T-helper 2 cell treated with Interferon-gamma antibody and Interleukin-4, amounts not matched to agents 5 μg/mL and 100 μg/mL, for 36 hours (primary cell): ENCODE results near the gene KCNMB2.

Experiments
- DNase-seq: peaks from one replicate; pipeline ENCODE4 v3.0.0; 2021; ENCODE audit warnings: low spot score
- H3K27ac Mint-ChIP-seq: one replicate; pipeline ENCODE4 v1.8.0; 2021; ENCODE audit warnings: mild to moderate bottlenecking, mixed read lengths
- H3K27me3 Mint-ChIP-seq: one replicate; pipeline ENCODE4 v1.8.0; 2021; ENCODE audit warnings: low read depth, mixed read lengths
- H3K36me3 Mint-ChIP-seq: one replicate; pipeline ENCODE4 v1.8.0; 2021; ENCODE audit warnings: low read depth, mixed read lengths
- H3K4me1 Mint-ChIP-seq: one replicate; pipeline ENCODE4 v1.8.0; 2021; ENCODE audit warnings: low read depth, mixed read lengths
- H3K4me3 Mint-ChIP-seq: one replicate; pipeline ENCODE4 v1.8.0; 2022; ENCODE audit warnings: mild to moderate bottlenecking, moderate library complexity, mixed read lengths
- H3K9me3 Mint-ChIP-seq: one replicate; pipeline ENCODE4 v1.8.0; 2021; ENCODE audit warnings: mixed read lengths

Gene KCNMB2

DNA sequence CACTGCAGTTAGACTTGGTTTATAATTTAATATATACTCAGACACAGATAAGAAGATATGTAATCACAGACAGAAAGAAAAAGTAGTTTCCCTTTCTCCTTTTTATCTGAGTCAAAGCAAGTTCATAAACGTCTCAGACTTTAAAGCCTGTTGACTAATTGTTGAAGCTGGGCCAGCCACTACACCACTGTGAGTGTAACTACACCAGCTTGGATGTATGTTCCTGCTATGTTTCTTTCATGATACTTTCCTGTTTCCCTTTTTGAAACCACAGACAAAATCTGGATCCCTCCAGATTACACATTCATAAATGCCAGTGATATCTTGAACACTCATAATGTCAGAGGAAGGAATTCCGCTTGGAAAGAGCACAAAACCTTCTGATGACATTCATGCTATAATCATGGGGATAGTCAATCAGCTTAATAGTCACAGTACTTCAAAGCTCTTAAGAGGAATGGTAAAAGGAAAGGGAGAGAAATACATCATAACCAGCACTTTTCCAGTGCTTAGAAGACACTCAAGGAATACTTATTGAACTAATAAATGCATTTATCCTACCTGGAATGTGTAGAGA lies 32.0 kb downstream of the KCNMB2 start:
- Mint-ChIP-seq H3K9me3 (no peaks in the 10 kb centered on the region), H3K36me3 (no peaks in the 10 kb centered on the region), H3K27me3 (no peaks in the 10 kb centered on the region), H3K27ac (no peak overlapping the region), H3K4me1 (no peaks in the 10 kb centered on the region), H3K4me3 (no peak overlapping the region)
- no peak for DNase-seq

- Mint-ChIP-seq H3K27ac (no peak overlapping the region), H3K36me3 (no peaks in the 10 kb centered on the region), H3K4me1 (no peaks in the 10 kb centered on the region), H3K4me3 (no peak overlapping the region), H3K9me3 (no peaks in the 10 kb centered on the region), H3K27me3 (no peaks in the 10 kb centered on the region)
- no peak for DNase-seq
These were observed 32.7 kb downstream of the KCNMB2 start for GRCh38 chr3:178568911-178569310.

DNA sequence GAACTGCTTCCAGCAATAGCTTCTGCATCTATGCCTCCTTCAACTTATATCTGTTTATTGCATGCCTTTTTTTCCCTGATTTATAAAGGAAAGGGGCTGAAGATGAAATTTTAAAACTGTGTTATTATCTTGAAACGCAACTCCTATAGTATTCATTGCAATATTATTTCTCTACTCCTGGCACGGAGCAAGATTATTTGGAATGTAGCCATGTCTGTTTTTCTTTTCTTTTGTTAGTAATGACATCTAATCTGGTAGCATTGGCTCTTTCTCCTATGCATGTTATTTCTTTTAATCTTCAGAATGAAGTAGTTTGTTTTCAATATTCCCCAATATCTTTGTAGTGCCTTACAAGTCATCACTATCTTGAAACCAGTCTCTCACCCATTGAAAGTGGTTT lies 33.6 kb downstream of the KCNMB2 start:
- H3K4me3 Mint-ChIP-seq = no peak overlapping the region
- no peaks in the 10 kb centered on the region for H3K4me1 Mint-ChIP-seq
- H3K36me3 Mint-ChIP-seq = no peaks in the 10 kb centered on the region
- no peak overlapping the region for H3K27ac Mint-ChIP-seq
- no peaks in the 10 kb centered on the region for H3K9me3 Mint-ChIP-seq
- DNase-seq = no peak
- no peaks in the 10 kb centered on the region for H3K27me3 Mint-ChIP-seq

- Mint-ChIP-seq H3K4me3 (no peak overlapping the region), H3K27me3 (no peaks in the 10 kb centered on the region), H3K36me3 (no peaks in the 10 kb centered on the region), H3K4me1 (no peaks in the 10 kb centered on the region), H3K9me3 (no peaks in the 10 kb centered on the region), H3K27ac (no peak overlapping the region)
- DNase-seq = no peak
These were observed 47.8 kb downstream of the KCNMB2 start for GRCh38 chr3:178583963-178584575.

DNA sequence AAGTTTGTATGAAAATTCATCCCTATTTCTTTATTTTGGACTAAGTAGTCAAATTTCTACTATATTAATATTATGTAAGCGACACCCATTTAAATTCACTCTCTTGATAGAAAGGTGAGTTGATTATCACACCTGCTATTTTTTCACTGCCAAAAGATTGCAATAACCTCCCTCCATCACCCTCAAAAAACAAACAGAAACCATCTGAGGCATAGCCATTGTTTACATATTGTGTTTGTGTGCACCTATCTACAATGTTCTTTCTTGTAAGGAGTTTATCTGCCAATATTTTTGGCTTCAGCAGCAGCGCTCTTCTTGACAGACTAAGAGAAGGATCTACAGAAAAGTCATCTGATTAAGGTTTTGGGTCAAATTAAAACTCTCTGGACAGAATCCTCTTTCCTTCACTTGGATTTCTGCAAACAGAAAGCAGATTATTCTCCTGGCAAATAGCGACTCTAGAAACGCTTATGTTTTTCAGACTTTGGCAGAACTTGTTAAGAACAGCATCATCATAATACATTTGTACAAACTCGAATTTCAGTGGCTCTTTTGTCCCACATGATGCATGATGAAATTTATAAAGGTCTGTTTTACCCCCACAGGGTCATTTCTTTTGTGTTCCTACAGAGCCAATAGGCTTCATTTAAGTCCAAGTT lies 48.6 kb downstream of the KCNMB2 start:
- Mint-ChIP-seq H3K9me3 (no peaks in the 10 kb centered on the region), H3K4me1 (no peaks in the 10 kb centered on the region), H3K27ac (no peak overlapping the region), H3K36me3 (no peaks in the 10 kb centered on the region), H3K27me3 (no peaks in the 10 kb centered on the region), H3K4me3 (no peak overlapping the region)
- DNase-seq = no peak

- H3K4me3 Mint-ChIP-seq = no peak overlapping the region
- DNase-seq = no peak
- H3K27ac Mint-ChIP-seq = no peak overlapping the region
- no peaks in the 10 kb centered on the region for H3K9me3 Mint-ChIP-seq
- H3K36me3 Mint-ChIP-seq = no peaks in the 10 kb centered on the region
- H3K4me1 Mint-ChIP-seq = no peaks in the 10 kb centered on the region
- no peaks in the 10 kb centered on the region for H3K27me3 Mint-ChIP-seq
These were observed 49.2 kb downstream of the KCNMB2 start for GRCh38 chr3:178585454-178585853.

DNA sequence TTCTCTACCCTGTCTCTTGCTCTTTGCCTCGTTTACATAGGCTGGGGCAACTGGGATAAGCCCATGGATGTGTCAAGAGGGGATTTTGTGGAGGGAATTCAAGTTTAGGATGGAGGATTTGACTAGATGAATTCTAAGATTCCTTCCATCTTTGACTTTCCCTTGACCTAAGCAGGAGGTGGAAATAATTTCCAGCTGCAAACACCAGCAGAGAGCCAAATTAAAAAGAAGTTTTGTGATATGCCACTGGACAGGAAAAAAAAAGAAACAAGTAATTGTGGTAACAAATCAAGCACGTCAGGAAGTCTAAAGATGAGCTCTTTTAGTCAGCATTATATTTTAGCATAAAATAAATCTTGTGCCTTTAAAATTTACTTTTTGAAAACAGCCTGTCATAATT lies 49.8 kb downstream of the KCNMB2 start:
- Mint-ChIP-seq H3K36me3 (no peaks in the 10 kb centered on the region), H3K27me3 (no peaks in the 10 kb centered on the region), H3K4me3 (no peak overlapping the region), H3K4me1 (no peaks in the 10 kb centered on the region), H3K9me3 (no peaks in the 10 kb centered on the region), H3K27ac (no peak overlapping the region)
- DNase-seq = no peak

- Mint-ChIP-seq H3K36me3 (no peaks in the 10 kb centered on the region), H3K4me1 (no peaks in the 10 kb centered on the region), H3K27me3 (no peaks in the 10 kb centered on the region), H3K27ac (no peak overlapping the region), H3K9me3 (no peaks in the 10 kb centered on the region), H3K4me3 (no peak overlapping the region)
- no peak for DNase-seq
These were observed 52.4 kb downstream of the KCNMB2 start for GRCh38 chr3:178588628-178589027.

DNA sequence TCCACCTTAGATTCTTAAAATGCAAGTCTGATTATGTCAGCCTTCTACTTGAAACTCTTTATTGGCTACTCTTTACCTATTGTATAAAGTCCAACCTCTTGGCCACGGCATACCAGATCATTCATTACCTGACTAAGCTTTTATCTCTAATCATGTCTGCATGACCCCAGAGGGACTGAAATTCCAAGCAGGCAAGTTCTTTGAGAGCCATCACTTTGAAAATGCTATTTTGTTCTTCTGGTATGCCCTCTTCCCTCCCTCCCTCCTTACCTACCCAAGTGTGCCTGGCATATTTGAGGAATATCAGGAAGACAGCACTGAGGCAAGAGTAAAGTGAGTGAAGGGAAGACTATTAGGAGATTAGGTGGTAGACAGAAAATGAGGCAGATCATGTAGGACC lies 57.5 kb downstream of the KCNMB2 start:
- no peaks in the 10 kb centered on the region for H3K27me3 Mint-ChIP-seq
- no peak for DNase-seq

DNA sequence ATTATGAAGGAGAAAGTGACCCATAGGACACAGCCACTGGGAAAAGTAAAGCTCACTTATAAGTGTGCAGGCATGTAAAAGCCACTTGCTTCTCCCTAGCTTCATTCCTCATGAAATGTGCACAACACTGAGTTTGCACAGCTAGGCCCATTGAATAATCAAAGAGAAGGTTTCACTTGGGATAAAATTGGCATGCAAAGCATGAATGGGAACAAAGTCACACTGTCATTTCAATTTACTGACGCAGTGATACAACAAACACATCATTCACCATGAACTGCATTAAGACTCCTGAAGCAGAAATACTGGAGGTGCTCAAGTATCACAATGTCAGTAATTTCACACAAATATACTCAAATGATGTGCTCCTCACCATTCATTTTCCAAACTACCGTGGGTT lies 61.1 kb downstream of the KCNMB2 start:
- no peak for DNase-seq
- Mint-ChIP-seq H3K27ac (no peak overlapping the region), H3K27me3 (no peaks in the 10 kb centered on the region), H3K4me1 (no peaks in the 10 kb centered on the region), H3K9me3 (no peaks in the 10 kb centered on the region), H3K36me3 (no peaks in the 10 kb centered on the region), H3K4me3 (no peak overlapping the region)

More for the DNA sequence above, 57.5 kb downstream of the KCNMB2 start:
- Mint-ChIP-seq H3K4me1 (no peaks in the 10 kb centered on the region), H3K36me3 (no peaks in the 10 kb centered on the region), H3K9me3 (no peaks in the 10 kb centered on the region), H3K27ac (no peak overlapping the region), H3K4me3 (no peak overlapping the region)

GRCh38 chr3:178602856-178603255 lies 66.6 kb downstream of the KCNMB2 start:
- H3K4me3 Mint-ChIP-seq = no peak overlapping the region

DNA sequence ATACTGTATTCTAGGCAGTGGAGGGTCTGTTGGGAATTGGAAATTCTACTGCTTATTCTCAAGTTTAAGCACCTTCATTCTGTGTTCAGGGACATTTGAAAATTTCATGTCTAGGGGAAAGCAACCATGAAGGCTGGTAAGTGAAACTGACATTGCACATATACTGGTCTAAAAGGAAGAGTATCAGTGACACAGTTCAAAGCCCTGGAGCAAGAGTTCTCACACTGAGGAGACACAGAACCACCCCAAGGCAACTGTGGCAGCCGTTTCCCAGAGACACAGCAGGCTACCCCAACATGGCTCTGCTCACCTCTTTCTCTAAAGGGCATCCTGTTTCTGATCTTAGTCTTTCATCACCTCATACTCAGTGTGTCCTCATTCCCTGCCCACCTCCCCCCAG lies 67.5 kb downstream of the KCNMB2 start:
- Mint-ChIP-seq H3K4me3 (no peak overlapping the region), H3K27ac (no peak overlapping the region), H3K36me3 (no peaks in the 10 kb centered on the region)

More at GRCh38 chr3:178602856-178603255, 66.6 kb downstream of the KCNMB2 start:
- H3K4me1 Mint-ChIP-seq = no peaks in the 10 kb centered on the region
- H3K27ac Mint-ChIP-seq = no peak overlapping the region
- H3K27me3 Mint-ChIP-seq = no peaks in the 10 kb centered on the region
- no peak for DNase-seq
- H3K36me3 Mint-ChIP-seq = no peaks in the 10 kb centered on the region
- no peaks in the 10 kb centered on the region for H3K9me3 Mint-ChIP-seq

DNA sequence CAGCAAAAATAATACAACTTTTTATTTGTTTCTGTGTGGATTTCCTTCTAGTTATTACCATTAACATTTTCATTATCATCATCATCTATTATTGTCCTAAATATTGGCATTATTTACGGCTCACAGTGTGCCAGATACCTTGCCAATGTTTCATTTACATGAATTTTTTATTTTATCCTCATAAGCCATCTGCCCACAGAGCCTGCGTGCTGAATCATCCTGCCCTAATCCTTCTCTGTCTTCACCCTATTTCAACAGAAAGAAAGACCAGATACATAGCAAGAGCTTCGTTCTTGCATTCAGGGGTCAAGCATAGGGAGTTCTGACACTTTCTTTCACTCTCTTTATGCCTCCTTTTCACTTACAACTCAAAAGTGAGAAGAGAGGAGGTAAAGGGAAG lies 82.0 kb downstream of the KCNMB2 start:
- Mint-ChIP-seq H3K27ac (no peak overlapping the region), H3K4me1 (no peaks in the 10 kb centered on the region), H3K9me3 (no peaks in the 10 kb centered on the region), H3K4me3 (no peak overlapping the region), H3K36me3 (no peaks in the 10 kb centered on the region), H3K27me3 (no peaks in the 10 kb centered on the region)
- no peak for DNase-seq

More for the DNA sequence above, 67.5 kb downstream of the KCNMB2 start:
- no peaks in the 10 kb centered on the region for H3K4me1 Mint-ChIP-seq
- no peaks in the 10 kb centered on the region for H3K27me3 Mint-ChIP-seq
- no peak for DNase-seq
- no peaks in the 10 kb centered on the region for H3K9me3 Mint-ChIP-seq

GRCh38 chr3:178618896-178619295 lies 82.7 kb downstream of the KCNMB2 start:
- DNase-seq = no peak
- Mint-ChIP-seq H3K27ac (no peak overlapping the region), H3K4me3 (no peak overlapping the region), H3K36me3 (no peaks in the 10 kb centered on the region), H3K4me1 (no peaks in the 10 kb centered on the region), H3K9me3 (no peaks in the 10 kb centered on the region), H3K27me3 (no peaks in the 10 kb centered on the region)
